ENCODE results near the gene EIF3L. TPM values are rescaled to one million over a fixed set of nuclear protein-coding genes. Genes with fewer than 3 reads are reported as not detected.
A peak's percentile ranks its signal among the peaks of the same experiment; 100 is the strongest.

EIF3L gene
- total and polyA plus RNA-seq, 12 donors = 188 to 642 (median 396) TPM

GRCh38 chr22:37912171-37912570 is 63.0 kb downstream of the EIF3L start:
- peaks cover 0 to 14% of the 10 kb centered on the region in 2 donors for H3K36me3 ChIP-seq (replicated peaks in 1 of 2)
- intact Hi-C loops (cut with DNase I) = no loop called here
- peaks cover 0 to 6% of the 10 kb centered on the region in 2 donors for H3K4me1 ChIP-seq (replicated peaks in 1 of 2)
- H3K4me3 ChIP-seq = no peak overlapping the region
- TF ChIP-seq CTCF (IDR thresholded peaks at IDR 0.05) (no peak), POLR2A (IDR thresholded peaks at IDR 0.05) (no peak)
- 79 to 97% (median 91%) methylated on average over 4 to 8 of the region's 8 CpGs for WGBS, 4 donors
- no peaks in the 10 kb centered on the region for H3K9me3 ChIP-seq (replicated peaks in 1 of 3)
- no peak for DNase-seq
- H3K27ac ChIP-seq = no peak overlapping the region
- H3K27me3 ChIP-seq = no peaks in the 10 kb centered on the region

- intact Hi-C loops (cut with DNase I) = no loop called here
- no peak overlapping the region for H3K27ac ChIP-seq
- WGBS, 4 donors = 47 to 94% (median 76%) methylated on average over 3 to 7 of the region's 7 CpGs
Measured at GRCh38 chr22:37913233-37913721, 64.1 kb downstream of the EIF3L start.

GRCh38 chr22:37916311-37916710 is 67.1 kb downstream of the EIF3L start:
- Histone ChIP-seq H3K27ac (no peak overlapping the region), H3K27me3 (no peaks in the 10 kb centered on the region), H3K4me1 (replicated peaks in 1 of 2) (no peaks in the 10 kb centered on the region), H3K9me3 (replicated peaks in 1 of 3) (no peaks in the 10 kb centered on the region), H3K4me3 (no peak overlapping the region), H3K36me3 (replicated peaks in 1 of 2) (peaks cover 0 to 32% of the 10 kb centered on the region in 2 donors)
- DNase-seq = no peak
- intact Hi-C loops (cut with DNase I) = no loop called here
- 72 to 82% (median 77%) methylated on average over 4 to 5 of the region's 5 CpGs for WGBS, 4 donors
- TF ChIP-seq CTCF (IDR thresholded peaks at IDR 0.05) = no peak
- no peak for TF ChIP-seq POLR2A (IDR thresholded peaks at IDR 0.05)

More at GRCh38 chr22:37913233-37913721, 64.1 kb downstream of the EIF3L start:
- Histone ChIP-seq H3K9me3 (replicated peaks in 1 of 3) (no peaks in the 10 kb centered on the region), H3K27me3 (no peaks in the 10 kb centered on the region), H3K4me1 (replicated peaks in 1 of 2) (no peaks in the 10 kb centered on the region), H3K4me3 (no peak overlapping the region), H3K36me3 (replicated peaks in 1 of 2) (peaks cover 0 to 22% of the 10 kb centered on the region in 2 donors)
- peak in 1 of 7 donors; percentile 29 for DNase-seq
- no peak for TF ChIP-seq POLR2A (IDR thresholded peaks at IDR 0.05)
- TF ChIP-seq CTCF (IDR thresholded peaks at IDR 0.05) = no peak

- no peak overlapping the region for H3K27ac ChIP-seq
- no peak overlapping the region for H3K4me3 ChIP-seq
- 78 to 86% (median 85%) methylated on average over 1 to 4 of the region's 4 CpGs for WGBS, 4 donors
- no peak for DNase-seq
- intact Hi-C loops (cut with DNase I) = no loop called here
- H3K36me3 ChIP-seq (replicated peaks in 1 of 2) = peaks cover 0 to 32% of the 10 kb centered on the region in 2 donors
- H3K4me1 ChIP-seq (replicated peaks in 1 of 2) = no peaks in the 10 kb centered on the region
- TF ChIP-seq CTCF (IDR thresholded peaks at IDR 0.05) = no peak
- TF ChIP-seq POLR2A (IDR thresholded peaks at IDR 0.05) = no peak
- no peaks in the 10 kb centered on the region for H3K27me3 ChIP-seq
- no peaks in the 10 kb centered on the region for H3K9me3 ChIP-seq (replicated peaks in 1 of 3)
Measured at GRCh38 chr22:37917874-37918548, 68.8 kb downstream of the EIF3L start.

All from adrenal gland (tissue), 12 donors.